Neural cell (in vitro differentiated cells): ENCODE measurements around the gene KLF13. TPM values are rescaled to one million over a fixed set of nuclear protein-coding genes. Genes with fewer than 3 reads are reported as not detected.

Source experiments
- H2AFZ ChIP-seq: fragments of 200-600, 300-800 bp; sonication (generic), shearing (Covaris generic); 2 replicates; pipeline ENCODE4 v1.6.0; 2014; ENCODE audit warnings: low read depth, mild to moderate bottlenecking, antibody characterized with exemption, low read length, moderate library complexity
- H3F3A ChIP-seq: fragments of 200-600 bp; shearing (Covaris generic); 2 replicates; pipeline ENCODE4 v1.6.1; 2016; ENCODE audit warnings: mild to moderate bottlenecking, moderate library complexity, mixed read lengths, antibody characterized with exemption, low read length; ENCODE audit not compliant: insufficient read depth, poor library complexity, severe bottlenecking
- H3K27ac ChIP-seq: fragments of 200-600, 300-800 bp; sonication (generic), shearing (Covaris generic); 2 replicates; pipeline ENCODE4 v1.5.1; 2014; ENCODE audit warnings: mild to moderate bottlenecking, low read length, moderate library complexity
- H3K27me3 ChIP-seq: fragments of 300-800, 200-600 bp; sonication (generic), shearing (Covaris generic); 2 replicates; pipeline ENCODE4 v1.6.0; 2014; ENCODE audit warnings: mild to moderate bottlenecking, low read depth, low read length, moderate library complexity; ENCODE audit not compliant: insufficient read depth
- H3K36me3 ChIP-seq: fragments of 300-800, 200-600 bp; sonication (generic), shearing (Covaris generic); 2 replicates; pipeline ENCODE4 v1.5.1; 2014; ENCODE audit warnings: mild to moderate bottlenecking, antibody characterized with exemption, low read length, moderate library complexity; ENCODE audit not compliant: insufficient read depth
- H3K4me2 ChIP-seq: fragments of 300-800, 200-600 bp; sonication (generic), shearing (Covaris generic); 2 replicates; pipeline ENCODE4 v1.6.0; 2014; ENCODE audit warnings: mild to moderate bottlenecking, low read length
- H3K4me3 ChIP-seq: fragments of 300-800, 200-600 bp; sonication (generic), shearing (Covaris generic); 2 replicates; pipeline ENCODE4 v1.5.1; 2014; ENCODE audit warnings: mild to moderate bottlenecking, low read length, moderate library complexity
- H3K79me2 ChIP-seq: fragments of 200-600 bp; shearing (Covaris generic); replicated peaks from 2 replicates; pipeline ENCODE4 v1.6.0; 2014; ENCODE audit warnings: mild to moderate bottlenecking, low read length, moderate library complexity; ENCODE audit not compliant: insufficient read depth
- H3K9ac ChIP-seq: fragments of 300-800, 200-600 bp; sonication (generic), shearing (Covaris generic); 2 replicates; pipeline ENCODE4 v1.6.1; 2016; ENCODE audit warnings: mild to moderate bottlenecking, low read length, mixed read lengths
- H3K9me2 ChIP-seq: fragments of 200-600 bp; shearing (Covaris generic); 2 replicates; pipeline ENCODE4 v1.6.1; 2016; ENCODE audit warnings: mild to moderate bottlenecking, low read length, mixed read lengths; ENCODE audit not compliant: insufficient read depth
- H3K9me3 ChIP-seq: fragments of 200-600, 300-800 bp; sonication (generic), shearing (Covaris generic); 2 replicates; pipeline ENCODE4 v1.6.1; 2016; ENCODE audit warnings: mild to moderate bottlenecking, mixed run types, low read length, moderate library complexity, mixed read lengths
- H4K20me1 ChIP-seq: fragments of 200-600 bp; shearing (Covaris generic); 2 replicates; pipeline ENCODE4 v1.6.1; 2016; ENCODE audit warnings: mild to moderate bottlenecking, mixed run types; ENCODE audit not compliant: insufficient read depth
- CTCF ChIP-seq: fragments of 450-650 bp; IDR thresholded peaks from 2 replicates; pipeline ENCODE4 v1.5.1; 2014; ENCODE audit warnings: antibody characterized with exemption, mild to moderate bottlenecking, moderate library complexity; ENCODE audit not compliant: poor library complexity, severe bottlenecking
- EP300 ChIP-seq: fragments of 450-650 bp; conservative IDR thresholded peaks from 2 replicates; pipeline ENCODE4 v1.6.1; 2014; ENCODE audit warnings: antibody characterized with exemption, mild to moderate bottlenecking, moderate library complexity; ENCODE audit not compliant: poor library complexity, severe bottlenecking
- EZH2 ChIP-seq: fragments of 200-600, 300-800 bp; shearing (Covaris generic), sonication (generic); IDR thresholded peaks from 2 replicates; pipeline ENCODE4 v1.6.1; 2014; ENCODE audit warnings: antibody characterized with exemption, low read length, borderline replicate concordance, mild to moderate bottlenecking; ENCODE audit not compliant: insufficient read depth, poor library complexity, severe bottlenecking
- MXI1 ChIP-seq: fragments of 450-650 bp; conservative IDR thresholded peaks from 2 replicates; pipeline ENCODE4 v1.6.1; 2014; ENCODE audit warnings: antibody characterized with exemption, mild to moderate bottlenecking; ENCODE audit not compliant: poor library complexity, severe bottlenecking
- POLR2AphosphoS5 ChIP-seq: IDR thresholded peaks from 2 replicates; pipeline ENCODE4 v1.6.1; 2012
- RAD21 ChIP-seq: fragments of 450-650 bp; conservative IDR thresholded peaks from 2 replicates; pipeline ENCODE4 v1.6.1; 2014; ENCODE audit warnings: antibody characterized with exemption, mild to moderate bottlenecking, moderate library complexity
- REST ChIP-seq: IDR thresholded peaks from 2 replicates; pipeline ENCODE4 v1.6.1; 2012; ENCODE audit warnings: borderline replicate concordance
- SMC3 ChIP-seq: fragments of 450-650 bp; conservative IDR thresholded peaks from 2 replicates; pipeline ENCODE4 v1.6.1; 2014; ENCODE audit warnings: antibody characterized with exemption, mild to moderate bottlenecking, moderate library complexity; ENCODE audit not compliant: poor library complexity
- TAF1 ChIP-seq: IDR thresholded peaks from 2 replicates; pipeline ENCODE4 v1.6.1; 2012; ENCODE audit warnings: low read depth
- polyA plus RNA-seq: library from polyadenylated mRNA; depleted of rRNA; stranded (reverse); fragments of >200 nt; gene quantifications from 2 replicates; pipeline ENCODE4 v1.2.3, GENCODE V29; 2014

KLF13 gene
- polyA plus RNA-seq, 1 donor from 2014 or later, result 17.0 TPM

- Histone ChIP-seq H3K36me3 (no peaks in the 10 kb centered on the region), H3K9me3 (no peaks in the 10 kb centered on the region), H2AFZ (no peak overlapping the region), H3F3A (no peaks in the 10 kb centered on the region), H3K27ac (no peak overlapping the region), H3K9me2 (no peaks in the 10 kb centered on the region), H3K27me3 (no peaks in the 10 kb centered on the region), H3K79me2 (no peaks in the 10 kb centered on the region), H3K4me2 (no peak overlapping the region), H4K20me1 (no peaks in the 10 kb centered on the region), H3K9ac (no peak overlapping the region), H3K4me3 (no peak overlapping the region)
- no peak for TF ChIP-seq EP300
- TF ChIP-seq EZH2, result no peak
- no peak for TF ChIP-seq SMC3
- no peak for TF ChIP-seq POLR2AphosphoS5
- TF ChIP-seq MXI1, result no peak
- TF ChIP-seq CTCF, result no peak
- TF ChIP-seq REST, result no peak
- TF ChIP-seq RAD21, result no peak
- no peak for TF ChIP-seq TAF1
These were observed 48.6 kb upstream of the KLF13 start for GRCh38 chr15:31278061-31278445.

- no peaks in the 10 kb centered on the region for H3K36me3 ChIP-seq
- no peaks in the 10 kb centered on the region for H3F3A ChIP-seq
- no peaks in the 10 kb centered on the region for H3K9me2 ChIP-seq
- H3K4me3 ChIP-seq, result no peak overlapping the region
- H2AFZ ChIP-seq, result no peak overlapping the region
- H3K9me3 ChIP-seq, result peaks cover under 1% of the 10 kb centered on the region
- no peaks in the 10 kb centered on the region for H3K79me2 ChIP-seq
- H4K20me1 ChIP-seq, result no peaks in the 10 kb centered on the region
- TF ChIP-seq EZH2, result no peak
- no peak for TF ChIP-seq EP300
- TF ChIP-seq SMC3, result no peak
- TF ChIP-seq CTCF, result no peak
- TF ChIP-seq RAD21, result no peak
- no peak overlapping the region for H3K27ac ChIP-seq
- H3K9ac ChIP-seq, result no peak overlapping the region
- no peaks in the 10 kb centered on the region for H3K27me3 ChIP-seq
- H3K4me2 ChIP-seq, result no peak overlapping the region
These were observed 48.0 kb upstream of the KLF13 start for GRCh38 chr15:31278544-31279220.
